HK-2 (cell line): ENCODE measurements around the gene MAEL.

Experiments
- DNase-seq: peaks from one replicate; pipeline ENCODE4 v3.0.0-alpha.2; 2018; ENCODE audit not compliant: unreplicated experiment

MAEL gene

GRCh38 chr1:166988974-166989515 is at the start of gene MAEL:
Gene MAEL, plus strand, starts transcription at chr1:166989280. Its CDS starts 73 bp downstream, at chr1:166989353.
- DNase-seq, result no peak

DNA sequence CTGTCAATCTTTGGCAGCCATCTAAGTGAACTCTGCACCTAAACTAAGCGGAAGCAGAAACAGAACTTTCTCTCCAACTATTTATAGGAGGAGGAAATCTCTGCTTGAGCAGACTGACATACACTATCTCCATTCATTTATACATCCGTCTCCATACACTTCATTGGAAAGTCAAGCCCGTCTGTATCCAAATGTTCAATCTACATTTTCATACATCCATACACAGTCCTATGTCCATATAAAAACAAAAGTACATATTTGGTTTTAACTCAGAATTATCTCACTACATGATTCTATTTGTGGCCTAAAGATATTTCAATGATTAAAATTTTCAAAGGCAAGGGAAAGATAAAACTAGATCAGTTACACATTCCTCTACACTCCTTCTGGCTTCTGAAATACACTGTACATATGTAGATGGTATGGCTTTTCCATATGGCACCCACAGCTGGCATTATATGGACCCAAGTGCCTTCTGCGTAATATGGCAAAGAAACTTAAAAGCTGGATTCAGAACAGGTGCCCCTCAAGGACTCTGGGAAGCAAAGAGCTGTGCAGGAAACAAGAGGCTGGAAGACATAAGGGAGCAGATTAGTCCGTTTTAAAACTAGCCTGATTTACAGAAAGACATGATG is 49.2 kb upstream of the MAEL start:
- no peak for DNase-seq

- peak; percentile 37 for DNase-seq
Observed at GRCh38 chr1:166944186-166944967, 44.7 kb upstream of the MAEL start.

DNA sequence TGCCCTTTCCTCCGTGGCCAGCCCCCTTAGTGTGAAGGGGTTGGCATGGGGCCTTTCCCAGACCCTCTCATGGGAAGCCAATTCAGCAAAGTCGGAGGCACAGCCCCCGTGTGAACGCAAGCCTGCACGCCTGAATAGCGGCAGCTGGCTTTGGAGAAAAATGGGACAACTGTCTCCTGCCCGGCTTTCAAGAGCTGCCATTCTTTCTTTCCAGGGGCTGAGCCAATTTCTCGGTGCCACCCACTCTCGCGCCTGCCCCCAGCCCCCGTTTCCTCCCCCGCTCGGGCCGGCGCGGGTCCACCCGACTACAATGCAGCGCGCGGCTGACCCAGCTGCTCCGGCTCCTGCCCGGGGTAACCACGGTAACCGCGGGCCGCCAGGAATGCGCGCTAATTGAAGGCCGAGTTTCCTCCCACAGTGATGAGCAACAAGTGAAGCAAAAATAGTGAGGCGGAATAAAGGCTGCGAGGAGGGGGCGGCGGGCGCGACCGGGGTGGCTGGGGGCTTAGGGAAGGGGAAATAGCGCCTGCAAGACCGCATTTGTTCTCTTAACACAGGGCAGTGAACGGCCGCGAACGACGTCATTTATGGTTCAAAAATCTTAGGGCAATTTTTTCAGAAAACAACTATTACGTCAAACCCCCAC is 41.6 kb upstream of the MAEL start:
- DNase-seq, result peak; percentile 74

DNA sequence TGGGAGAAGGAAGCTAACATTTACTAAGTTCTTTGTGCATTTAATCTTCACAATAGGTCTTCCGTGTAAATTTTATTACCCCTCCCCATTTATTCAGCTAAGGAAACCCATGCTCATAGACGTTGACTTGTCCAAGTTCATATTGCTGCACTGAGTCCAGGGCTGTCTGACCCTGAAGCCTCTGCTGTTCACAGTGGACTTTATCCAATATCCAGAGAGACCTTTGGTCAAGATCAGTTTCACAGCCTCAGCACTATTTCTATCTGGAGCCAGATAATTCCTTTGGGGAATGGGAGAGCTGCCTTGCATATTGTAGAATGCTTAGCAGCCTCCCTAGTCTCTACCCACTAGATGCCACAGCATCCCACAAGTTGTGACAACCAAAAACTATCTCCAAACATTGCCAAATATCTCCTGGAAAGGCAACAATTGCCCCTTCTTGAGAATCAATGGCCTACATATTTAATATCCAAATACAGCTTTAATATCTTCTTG is 40.2 kb upstream of the MAEL start:
- no peak for DNase-seq

DNA sequence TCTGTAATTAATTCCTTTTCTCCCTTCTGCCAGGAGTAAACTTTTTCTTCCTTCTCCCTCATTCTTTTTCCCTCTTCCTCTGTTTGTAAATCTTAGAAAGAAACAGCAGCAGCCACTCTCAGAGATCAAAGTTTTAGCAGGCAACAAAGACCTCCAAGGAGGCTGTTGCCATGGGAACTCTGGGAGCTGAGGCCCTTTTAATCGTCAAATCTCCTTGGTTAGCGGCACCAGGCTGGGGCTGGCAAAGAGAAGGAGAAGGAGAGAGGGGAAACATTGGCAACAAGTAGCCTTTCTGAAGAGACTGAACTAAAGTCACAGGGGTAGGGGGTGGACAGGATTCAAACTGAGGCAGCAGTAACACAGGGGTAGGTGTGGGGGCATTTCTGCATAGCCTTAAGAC is 38.9 kb upstream of the MAEL start:
- DNase-seq, result no peak

- DNase-seq, result no peak
Observed at GRCh38 chr1:166951050-166951449, 38.0 kb upstream of the MAEL start.

GRCh38 chr1:166952002-166952746 is 36.9 kb upstream of the MAEL start:
- peak; percentile 16 for DNase-seq

- DNase-seq, result no peak
Observed at GRCh38 chr1:166953491-166953890, 35.6 kb upstream of the MAEL start.

- no peak for DNase-seq
Observed at GRCh38 chr1:166956057-166956850, 32.8 kb upstream of the MAEL start.

- no peak for DNase-seq
Observed at GRCh38 chr1:166956872-166957271, 32.2 kb upstream of the MAEL start.

DNA sequence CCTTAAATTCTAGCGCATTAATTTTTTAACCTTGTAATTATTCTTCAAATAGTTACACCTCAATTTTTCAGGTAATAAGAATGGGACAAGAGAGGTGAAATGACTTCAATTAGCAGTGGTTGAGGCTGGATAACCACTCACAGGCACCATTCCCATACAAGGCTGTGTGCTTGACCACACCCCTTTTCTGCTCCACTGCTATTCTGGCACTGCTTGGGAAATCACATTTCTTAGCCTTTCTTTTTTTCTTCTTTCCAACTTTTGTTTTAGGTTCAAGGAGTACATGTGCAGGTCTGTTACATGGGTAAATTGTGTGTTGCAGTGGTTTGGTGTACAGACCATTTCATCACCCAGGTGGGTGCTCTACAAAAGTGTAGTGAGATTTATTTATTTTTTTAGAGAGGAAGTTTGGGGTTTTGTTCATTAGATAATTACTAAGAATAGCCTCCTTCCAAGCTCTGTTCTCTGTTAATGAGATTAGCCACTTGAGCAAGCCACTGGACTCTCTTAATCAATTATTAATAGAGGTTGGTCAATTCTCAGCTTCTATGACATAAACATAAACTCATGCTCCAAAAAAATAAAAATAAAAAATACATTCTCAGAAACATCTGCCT is 28.1 kb upstream of the MAEL start:
- no peak for DNase-seq

DNA sequence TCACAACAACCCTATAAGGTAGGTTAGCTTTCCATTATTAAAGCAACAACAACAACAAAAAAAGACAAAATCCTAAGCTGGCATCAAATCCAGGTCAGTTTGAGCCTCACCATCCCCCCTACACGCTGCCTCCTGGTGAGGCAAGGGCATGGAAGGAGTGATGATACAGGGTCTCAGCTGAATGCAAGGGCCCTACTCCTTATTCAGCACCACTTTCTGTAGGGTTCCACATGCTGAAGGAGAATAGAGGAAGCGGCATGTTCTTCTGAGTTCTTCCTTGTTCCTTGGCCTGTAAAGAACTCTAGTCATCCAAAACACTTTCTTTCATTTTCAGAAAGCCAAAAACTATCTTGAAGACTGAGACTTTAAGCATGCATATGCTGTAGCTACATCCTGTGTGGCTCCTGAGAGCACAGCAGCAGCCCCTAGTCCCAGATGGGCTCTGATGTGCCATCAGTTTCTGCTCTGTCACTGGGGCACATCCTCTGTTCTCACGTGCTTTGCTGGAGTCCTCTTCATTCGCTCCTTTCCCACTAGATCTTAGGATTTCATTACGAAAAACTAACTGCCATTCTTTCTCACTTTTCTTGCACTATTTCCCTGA is 19.9 kb upstream of the MAEL start:
- no peak for DNase-seq

DNA sequence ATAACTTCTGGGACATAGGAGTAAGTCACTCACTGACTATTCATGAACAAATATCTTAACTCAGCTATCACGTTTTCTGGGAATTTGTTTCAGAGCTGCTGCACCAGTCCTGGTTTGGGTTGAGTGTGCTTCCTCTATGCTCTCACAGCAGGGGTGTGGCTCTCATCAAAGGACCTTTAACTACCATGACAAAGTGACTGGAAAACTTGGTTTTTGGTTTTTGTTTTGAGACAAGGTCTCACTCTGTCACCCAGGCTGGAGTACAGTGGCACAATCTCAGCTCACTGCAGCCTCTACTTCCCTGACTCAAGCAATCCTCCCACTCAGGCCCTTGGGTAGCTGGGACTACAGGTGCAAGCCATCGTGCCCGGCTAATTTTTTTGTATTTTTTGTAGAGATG is 17.8 kb upstream of the MAEL start:
- DNase-seq, result no peak

- DNase-seq, result no peak
Observed at GRCh38 chr1:166972193-166972592, 16.9 kb upstream of the MAEL start.

DNA sequence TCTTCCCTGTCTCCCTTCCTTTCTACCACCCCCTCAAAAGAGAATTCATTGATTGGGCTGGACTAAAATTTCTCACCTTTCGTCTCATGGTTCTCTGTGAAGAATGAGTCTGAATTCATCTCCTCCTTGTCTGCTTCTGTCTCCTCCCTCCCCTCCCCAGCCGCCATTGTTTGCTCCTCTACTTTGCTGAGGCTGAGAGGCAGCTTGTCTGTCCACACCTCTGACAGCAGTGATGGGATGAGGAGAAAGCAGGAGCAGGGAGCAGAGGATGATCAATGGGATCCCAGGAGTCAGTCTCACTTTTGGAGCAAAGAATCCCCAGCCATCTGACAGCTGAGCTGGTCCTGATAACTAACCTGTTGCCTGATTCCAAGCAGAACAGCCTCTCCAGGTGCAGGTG is 16.3 kb upstream of the MAEL start:
- no peak for DNase-seq

- peak; percentile 18 for DNase-seq
Observed at GRCh38 chr1:166974647-166975345, 14.3 kb upstream of the MAEL start.

GRCh38 chr1:166975361-166976129 is 13.5 kb upstream of the MAEL start, which contains the start of gene ILDR2:
Gene ILDR2, minus strand, starts transcription at chr1:166975540. Its CDS starts 272 bp downstream, at chr1:166975268.
- peak; percentile 53 for DNase-seq

DNA sequence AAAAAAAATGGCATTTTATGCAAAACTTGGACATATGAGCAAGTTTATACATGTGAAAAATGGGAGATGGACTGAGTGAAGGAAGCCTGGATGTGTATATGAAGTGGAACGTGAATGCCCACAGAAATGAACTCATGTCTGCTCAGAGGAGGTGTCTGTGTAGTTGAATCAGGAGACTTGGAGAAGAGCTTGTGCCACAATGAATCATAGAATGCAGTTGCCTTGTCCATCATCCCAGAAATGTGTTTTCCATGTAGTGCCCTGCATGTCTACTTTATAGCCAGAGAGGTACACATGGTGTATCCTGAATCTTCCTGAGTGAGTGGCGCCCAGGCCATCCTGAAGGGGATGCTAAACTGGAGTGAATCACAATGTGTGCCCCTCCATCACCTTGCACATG is 11.1 kb upstream of the MAEL start:
- DNase-seq, result no peak
